ENCODE data around the gene CASP7. TPM values are rescaled to one million over a fixed set of nuclear protein-coding genes. Genes with fewer than 3 reads are reported as not detected.

CASP7 gene
- total RNA-seq, 2 experiments from 2014 or later, result 33.5 to 35.6 TPM

GRCh38 chr10:113733635-113734034, 53.9 kb downstream of the CASP7 start:
- Mint-ChIP-seq H3K27ac (no peak overlapping the region), H3K9me3 (no peaks in the 10 kb centered on the region), H3K36me3 (ENCODE audit: low read depth) (peaks cover 25% of the 10 kb centered on the region), H3K4me3 (no peak overlapping the region), H3K27me3 (no peaks in the 10 kb centered on the region), H3K4me1 (no peaks in the 10 kb centered on the region)
- CTCF ChIA-PET, result no interaction called here
- DNase-seq, result no peak
- POLR2A ChIA-PET, result no interaction called here

GRCh38 chr10:113735913-113736312, 56.2 kb downstream of the CASP7 start:
- Mint-ChIP-seq H3K27ac (no peak overlapping the region), H3K4me1 (no peaks in the 10 kb centered on the region), H3K36me3 (ENCODE audit: low read depth) (peaks cover 6% of the 10 kb centered on the region), H3K27me3 (no peaks in the 10 kb centered on the region), H3K4me3 (no peak overlapping the region), H3K9me3 (no peaks in the 10 kb centered on the region)
- POLR2A ChIA-PET, result no interaction called here
- CTCF ChIA-PET, result no interaction called here
- DNase-seq, result no peak

- CTCF ChIA-PET, result no interaction called here
- Mint-ChIP-seq H3K9me3 (no peaks in the 10 kb centered on the region), H3K36me3 (ENCODE audit: low read depth) (peaks cover 3% of the 10 kb centered on the region), H3K4me3 (no peak overlapping the region), H3K4me1 (no peaks in the 10 kb centered on the region), H3K27ac (no peak overlapping the region), H3K27me3 (no peaks in the 10 kb centered on the region)
- POLR2A ChIA-PET, result no interaction called here
- DNase-seq, result no peak
These were observed 56.9 kb downstream of the CASP7 start for GRCh38 chr10:113736576-113736975.

- no peaks in the 10 kb centered on the region for H3K9me3 Mint-ChIP-seq
These were observed 59.3 kb downstream of the CASP7 start for GRCh38 chr10:113739031-113739430.

GRCh38 chr10:113739577-113739976, 59.9 kb downstream of the CASP7 start:
- DNase-seq, result no peak
- Mint-ChIP-seq H3K27ac (no peak overlapping the region), H3K4me3 (no peak overlapping the region), H3K36me3 (ENCODE audit: low read depth) (no peaks in the 10 kb centered on the region), H3K9me3 (no peaks in the 10 kb centered on the region), H3K4me1 (no peaks in the 10 kb centered on the region), H3K27me3 (peaks cover 7% of the 10 kb centered on the region)
- CTCF ChIA-PET, result interaction anchor here (1.0 to 1.4 kb wide), 2 partner anchors 9 to 222 kb away, joined by 3 read pairs; no protein-coding TSS in a partner anchor
- POLR2A ChIA-PET, result no interaction called here

More at GRCh38 chr10:113739031-113739430, 59.3 kb downstream of the CASP7 start:
- POLR2A ChIA-PET, result no interaction called here
- H3K27me3 Mint-ChIP-seq, result peaks cover 4% of the 10 kb centered on the region
- peaks cover under 1% of the 10 kb centered on the region for H3K36me3 Mint-ChIP-seq (ENCODE audit: low read depth)
- CTCF ChIA-PET, result interaction anchor here (1.4 kb wide), 1 partner anchor 10 kb away, joined by 3 read pairs; no protein-coding TSS in a partner anchor
- H3K4me1 Mint-ChIP-seq, result no peaks in the 10 kb centered on the region
- no peak for DNase-seq
- H3K27ac Mint-ChIP-seq, result no peak overlapping the region
- no peak overlapping the region for H3K4me3 Mint-ChIP-seq

- no peaks in the 10 kb centered on the region for H3K36me3 Mint-ChIP-seq (ENCODE audit: low read depth)
- H3K9me3 Mint-ChIP-seq, result no peaks in the 10 kb centered on the region
- no peak overlapping the region for H3K4me3 Mint-ChIP-seq
- no peaks in the 10 kb centered on the region for H3K4me1 Mint-ChIP-seq
- peaks cover 7% of the 10 kb centered on the region for H3K27me3 Mint-ChIP-seq
- CTCF ChIA-PET, result no interaction called here
- H3K27ac Mint-ChIP-seq, result no peak overlapping the region
- POLR2A ChIA-PET, result no interaction called here
- DNase-seq, result no peak
These were observed 61.1 kb downstream of the CASP7 start for GRCh38 chr10:113740850-113741249.

GRCh38 chr10:113742466-113742865, 62.8 kb downstream of the CASP7 start:
- Mint-ChIP-seq H3K36me3 (ENCODE audit: low read depth) (no peaks in the 10 kb centered on the region), H3K4me3 (no peak overlapping the region), H3K4me1 (no peaks in the 10 kb centered on the region), H3K27me3 (peaks cover 9% of the 10 kb centered on the region), H3K9me3 (no peaks in the 10 kb centered on the region), H3K27ac (no peak overlapping the region)
- CTCF ChIA-PET, result interaction anchor here (0.7 kb wide), 1 partner anchor 584 kb away, joined by 3 read pairs; no protein-coding TSS in a partner anchor
- DNase-seq, result no peak
- POLR2A ChIA-PET, result no interaction called here

- Mint-ChIP-seq H3K36me3 (ENCODE audit: low read depth) (no peaks in the 10 kb centered on the region), H3K27ac (no peak overlapping the region), H3K27me3 (peaks cover 11% of the 10 kb centered on the region), H3K4me3 (no peak overlapping the region), H3K4me1 (no peaks in the 10 kb centered on the region), H3K9me3 (no peaks in the 10 kb centered on the region)
- ChIA-PET POLR2A (no interaction called here), CTCF (no interaction called here)
- no peak for DNase-seq
These were observed 63.9 kb downstream of the CASP7 start for GRCh38 chr10:113743594-113743993.

GRCh38 chr10:113745374-113745773, 65.7 kb downstream of the CASP7 start:
- Mint-ChIP-seq H3K27me3 (peaks cover 11% of the 10 kb centered on the region), H3K4me3 (no peak overlapping the region), H3K36me3 (ENCODE audit: low read depth) (no peaks in the 10 kb centered on the region), H3K27ac (no peak overlapping the region), H3K4me1 (no peaks in the 10 kb centered on the region), H3K9me3 (no peaks in the 10 kb centered on the region)
- ChIA-PET CTCF (no interaction called here), POLR2A (no interaction called here)
- no peak for DNase-seq

GRCh38 chr10:113746217-113746957, 66.7 kb downstream of the CASP7 start:
- ChIA-PET POLR2A (no interaction called here), CTCF (interaction anchor here (0.6 kb wide), 1 partner anchor 312 kb away, joined by 3 read pairs; no protein-coding TSS in a partner anchor)
- H3K27ac Mint-ChIP-seq, result no peak overlapping the region
- H3K36me3 Mint-ChIP-seq (ENCODE audit: low read depth), result no peaks in the 10 kb centered on the region
- H3K4me1 Mint-ChIP-seq, result no peaks in the 10 kb centered on the region
- no peak overlapping the region for H3K4me3 Mint-ChIP-seq
- no peak for DNase-seq
- peaks cover 11% of the 10 kb centered on the region for H3K27me3 Mint-ChIP-seq
- no peaks in the 10 kb centered on the region for H3K9me3 Mint-ChIP-seq

GRCh38 chr10:113751181-113751732, 71.5 kb downstream of the CASP7 start, which contains the start of gene PLEKHS1:
PLEKHS1 (plus strand) TSS chr10:113751682; CDS start chr10:113755278, 3,596 bp downstream.
- no peaks in the 10 kb centered on the region for H3K36me3 Mint-ChIP-seq (ENCODE audit: low read depth)
- H3K27me3 Mint-ChIP-seq, result peaks cover 7% of the 10 kb centered on the region
- no peaks in the 10 kb centered on the region for H3K4me1 Mint-ChIP-seq
- no peak within 1 kb of the TSS for H3K27ac Mint-ChIP-seq
- ChIA-PET POLR2A (no interaction called here), CTCF (no interaction called here)
- H3K9me3 Mint-ChIP-seq, result no peaks in the 10 kb centered on the region
- H3K4me3 Mint-ChIP-seq, result no peak within 1 kb of the TSS
- no peak for DNase-seq

- Mint-ChIP-seq H3K4me1 (no peaks in the 10 kb centered on the region), H3K36me3 (ENCODE audit: low read depth) (no peaks in the 10 kb centered on the region), H3K27me3 (peaks cover 8% of the 10 kb centered on the region), H3K27ac (no peak overlapping the region), H3K4me3 (no peak overlapping the region), H3K9me3 (no peaks in the 10 kb centered on the region)
- CTCF ChIA-PET, result interaction anchor here (0.6 to 1.1 kb wide), 3 partner anchors 26 to 78 kb away, joined by 3 to 5 read pairs (median 3); no protein-coding TSS in a partner anchor
- POLR2A ChIA-PET, result no interaction called here
- no peak for DNase-seq
These were observed 72.8 kb downstream of the CASP7 start for GRCh38 chr10:113752553-113752952.

GRCh38 chr10:113753020-113753692, 73.4 kb downstream of the CASP7 start:
- POLR2A ChIA-PET, result interaction anchor here (0.6 kb wide), 1 partner anchor 404 kb away, joined by 16 read pairs; no protein-coding TSS in a partner anchor
- no peaks in the 10 kb centered on the region for H3K36me3 Mint-ChIP-seq (ENCODE audit: low read depth)
- no peak overlapping the region for H3K4me3 Mint-ChIP-seq
- no peak overlapping the region for H3K27ac Mint-ChIP-seq
- CTCF ChIA-PET, result interaction anchor here (0.7 to 1.1 kb wide), 2 partner anchors 27 to 30 kb away, joined by 3 to 5 read pairs; no protein-coding TSS in a partner anchor
- peaks cover 8% of the 10 kb centered on the region for H3K27me3 Mint-ChIP-seq
- DNase-seq, result no peak
- H3K4me1 Mint-ChIP-seq, result no peaks in the 10 kb centered on the region
- H3K9me3 Mint-ChIP-seq, result no peaks in the 10 kb centered on the region
